ENCODE data around the gene KRT31.

The KRT31 gene

DNA sequence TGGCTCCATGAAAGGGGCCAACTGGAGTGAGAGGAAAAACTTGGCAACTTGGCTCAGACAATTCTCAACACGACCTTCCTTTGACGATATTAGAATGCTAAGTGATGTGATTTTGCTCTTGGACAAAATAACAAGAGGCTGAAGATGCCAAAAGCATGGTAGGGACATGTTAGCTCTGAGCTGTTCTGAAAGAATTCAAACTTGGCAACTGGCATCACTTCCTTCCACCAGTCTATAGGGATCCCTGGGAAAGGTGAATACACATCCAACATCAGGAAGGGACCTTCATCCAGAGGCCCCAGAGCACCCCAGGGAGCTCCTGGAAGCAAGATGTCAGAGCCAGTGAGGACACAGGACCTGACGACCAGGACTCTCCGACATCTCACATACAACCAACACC lies 22.7 kb upstream of the KRT31 start:
- ChIA-PET CTCF (interaction anchor here (1.0 to 1.2 kb wide), 2 partner anchors 13 to 129 kb away, joined by 4 read pairs; no protein-coding TSS in a partner anchor), POLR2A (no interaction called here)
- H3K4me3 ChIP-seq (ENCODE audit: low read depth, low read length) = no peak overlapping the region
- no peak for DNase-seq (ENCODE audit: low read depth, low spot score)
- TF ChIP-seq, protein P1, sequence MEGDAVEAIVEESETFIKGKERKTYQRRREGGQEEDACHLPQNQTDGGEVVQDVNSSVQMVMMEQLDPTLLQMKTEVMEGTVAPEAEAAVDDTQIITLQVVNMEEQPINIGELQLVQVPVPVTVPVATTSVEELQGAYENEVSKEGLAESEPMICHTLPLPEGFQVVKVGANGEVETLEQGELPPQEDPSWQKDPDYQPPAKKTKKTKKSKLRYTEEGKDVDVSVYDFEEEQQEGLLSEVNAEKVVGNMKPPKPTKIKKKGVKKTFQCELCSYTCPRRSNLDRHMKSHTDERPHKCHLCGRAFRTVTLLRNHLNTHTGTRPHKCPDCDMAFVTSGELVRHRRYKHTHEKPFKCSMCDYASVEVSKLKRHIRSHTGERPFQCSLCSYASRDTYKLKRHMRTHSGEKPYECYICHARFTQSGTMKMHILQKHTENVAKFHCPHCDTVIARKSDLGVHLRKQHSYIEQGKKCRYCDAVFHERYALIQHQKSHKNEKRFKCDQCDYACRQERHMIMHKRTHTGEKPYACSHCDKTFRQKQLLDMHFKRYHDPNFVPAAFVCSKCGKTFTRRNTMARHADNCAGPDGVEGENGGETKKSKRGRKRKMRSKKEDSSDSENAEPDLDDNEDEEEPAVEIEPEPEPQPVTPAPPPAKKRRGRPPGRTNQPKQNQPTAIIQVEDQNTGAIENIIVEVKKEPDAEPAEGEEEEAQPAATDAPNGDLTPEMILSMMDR (IDR thresholded peaks at IDR 0.05; ENCODE audit: insufficient read depth, low read length, missing control alignments) = no peak

DNA sequence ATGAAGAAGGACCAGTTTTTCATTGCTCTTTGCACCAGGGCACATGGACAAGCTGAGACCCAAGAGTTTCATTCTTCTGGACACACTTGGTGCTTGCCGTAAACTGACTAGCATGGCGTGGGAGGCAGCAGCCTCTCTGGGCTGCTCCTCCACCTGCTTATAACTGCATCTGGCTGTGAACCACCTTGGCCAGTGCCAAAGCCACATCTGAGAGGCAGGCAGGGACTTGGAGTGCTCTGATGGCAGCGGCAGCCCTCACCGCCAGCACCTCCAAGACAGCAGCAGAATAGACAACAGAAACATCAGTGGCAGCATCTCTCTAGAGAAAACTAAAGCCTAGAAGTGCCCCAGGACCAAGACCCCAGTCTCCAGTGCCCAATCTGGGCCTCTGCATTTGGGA lies 22.3 kb upstream of the KRT31 start:
- ChIA-PET CTCF (interaction anchor here (1.0 kb wide), 1 partner anchor 129 kb away, joined by 4 read pairs; no protein-coding TSS in a partner anchor), POLR2A (no interaction called here)
- H3K4me3 ChIP-seq (ENCODE audit: low read depth, low read length) = no peak overlapping the region
- no peak for DNase-seq (ENCODE audit: low read depth, low spot score)
- TF ChIP-seq, protein P1 (IDR thresholded peaks at IDR 0.05; ENCODE audit: insufficient read depth, low read length, missing control alignments) = no peak

DNA sequence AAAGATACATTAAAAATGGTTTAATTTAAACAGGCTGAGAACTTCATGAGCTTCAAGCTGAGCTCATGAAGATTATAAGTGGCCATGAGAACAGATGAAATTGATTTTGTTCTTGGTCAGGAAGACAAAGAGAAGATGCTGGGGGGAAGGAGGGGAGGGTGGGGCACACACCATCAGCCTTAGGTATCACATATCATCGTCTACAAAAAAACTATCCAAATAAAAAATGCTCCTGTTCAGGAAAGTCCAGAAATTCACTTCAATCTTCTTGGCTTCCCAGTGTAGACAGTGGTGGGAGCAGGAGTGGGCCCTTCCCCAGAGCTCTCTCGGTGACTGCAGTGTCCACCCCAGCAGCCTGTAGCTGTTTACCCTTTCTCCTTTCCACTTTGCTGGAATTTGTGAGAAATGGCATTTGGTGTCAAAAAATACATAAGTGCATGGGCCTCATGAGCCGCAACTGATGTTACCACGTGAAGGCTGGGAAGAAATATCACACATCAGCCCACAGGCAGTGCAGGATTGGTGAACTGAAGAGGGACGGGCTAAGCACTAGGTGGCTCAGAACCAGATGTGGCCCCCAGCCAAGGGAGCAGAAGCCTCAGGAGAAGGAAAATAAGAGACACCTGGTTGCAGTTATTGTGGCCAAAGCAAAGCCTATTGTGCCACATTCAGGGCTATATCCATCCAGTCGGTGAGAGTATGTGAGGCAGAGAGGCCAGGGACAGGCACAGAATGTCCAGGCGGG lies 20.9 kb upstream of the KRT31 start:
- TF ChIP-seq, protein P1 (IDR thresholded peaks at IDR 0.05; ENCODE audit: insufficient read depth, low read length, missing control alignments) = no peak
- H3K4me3 ChIP-seq (ENCODE audit: low read depth, low read length) = no peak overlapping the region
- no peak for DNase-seq (ENCODE audit: low read depth, low spot score)
- CTCF ChIA-PET = interaction anchor here (0.7 to 1.5 kb wide), 8 partner anchors 9 to 1053 kb away, joined by 3 to 10 read pairs (median 4); no protein-coding TSS in a partner anchor
- POLR2A ChIA-PET = interaction anchor here (0.8 kb wide), 1 partner anchor 270 kb away, joined by 5 read pairs; no protein-coding TSS in a partner anchor

DNA sequence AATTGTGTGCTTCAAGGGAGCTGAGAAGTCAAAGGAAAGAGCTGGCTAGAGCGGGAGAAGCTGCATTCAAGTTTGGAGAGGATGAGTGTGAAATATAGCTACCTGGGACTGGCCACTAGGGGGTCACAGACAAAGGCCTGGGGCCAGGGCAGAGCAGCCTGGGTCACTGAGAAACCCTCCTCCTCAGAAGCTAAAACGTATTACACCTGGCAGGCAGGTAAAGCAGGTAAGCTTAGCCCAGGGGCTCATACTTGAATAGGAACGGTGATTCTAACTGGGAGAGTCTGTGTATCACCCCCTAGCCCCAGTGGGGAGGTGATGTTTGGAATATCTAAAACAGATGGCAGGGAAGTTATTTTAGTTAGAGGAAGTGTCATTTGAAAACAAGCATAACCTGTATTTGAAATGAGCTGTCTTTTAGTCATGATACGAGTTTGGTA lies 20.2 kb upstream of the KRT31 start:
- TF ChIP-seq, protein P1 (IDR thresholded peaks at IDR 0.05; ENCODE audit: insufficient read depth, low read length, missing control alignments) = peak; percentile 9
- POLR2A ChIA-PET = interaction anchor here (0.8 kb wide), 1 partner anchor 271 kb away, joined by 5 read pairs; no protein-coding TSS in a partner anchor
- CTCF ChIA-PET = interaction anchor here (0.7 to 1.5 kb wide), 8 partner anchors 9 to 1053 kb away, joined by 3 to 10 read pairs (median 4); no protein-coding TSS in a partner anchor
- DNase-seq (ENCODE audit: low read depth, low spot score) = no peak
- no peak overlapping the region for H3K4me3 ChIP-seq (ENCODE audit: low read depth, low read length)

DNA sequence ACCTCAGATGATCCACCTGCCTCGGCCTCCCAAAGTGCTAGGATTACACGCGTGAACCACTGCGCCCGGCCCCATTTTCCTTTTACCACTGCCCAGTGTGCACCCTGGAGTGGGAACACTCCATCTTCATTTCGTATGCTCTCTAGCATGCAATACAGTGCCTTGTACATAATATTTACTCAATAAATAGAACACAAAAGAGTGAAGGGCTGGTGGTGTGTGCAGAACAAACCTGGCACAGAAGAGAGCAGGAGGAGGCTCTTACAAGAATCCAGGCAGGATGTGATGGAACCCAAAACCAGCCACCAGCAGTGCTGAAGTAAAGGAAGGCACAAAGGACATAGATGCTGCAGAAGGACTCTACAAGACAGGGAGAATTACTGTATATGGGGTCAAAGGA lies 19.7 kb upstream of the KRT31 start:
- ChIA-PET POLR2A (interaction anchor here (0.8 kb wide), 1 partner anchor 271 kb away, joined by 5 read pairs; no protein-coding TSS in a partner anchor), CTCF (interaction anchor here (1.1 to 1.5 kb wide), 6 partner anchors 10 to 231 kb away, joined by 3 to 10 read pairs (median 4); no protein-coding TSS in a partner anchor)
- TF ChIP-seq, protein P1 (IDR thresholded peaks at IDR 0.05; ENCODE audit: insufficient read depth, low read length, missing control alignments) = no peak
- no peak for DNase-seq (ENCODE audit: low read depth, low spot score)
- no peak overlapping the region for H3K4me3 ChIP-seq (ENCODE audit: low read depth, low read length)

DNA sequence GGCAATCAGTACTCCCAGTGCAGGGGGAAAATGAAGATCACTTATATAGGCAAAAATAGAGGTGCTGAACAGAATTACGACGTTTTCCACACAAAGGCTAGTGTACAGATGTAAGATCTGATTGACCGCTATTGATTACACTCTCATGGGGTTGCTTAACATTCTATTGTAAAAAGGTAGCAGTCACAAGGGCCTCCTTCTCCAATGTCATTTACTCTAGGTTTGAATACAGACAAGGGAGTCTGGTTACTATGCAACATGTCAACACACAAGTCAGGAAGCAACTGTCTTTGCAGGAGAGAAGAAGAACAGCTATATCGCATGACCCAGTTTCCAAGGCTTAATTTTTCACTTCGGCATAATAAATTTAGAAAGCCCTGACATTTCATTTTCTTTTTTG lies 19.1 kb upstream of the KRT31 start:
- ChIA-PET POLR2A (interaction anchor here (0.6 to 1.2 kb wide), 2 partner anchors 12 to 594 kb away, joined by 3 to 4 read pairs; partner anchors contain the start of gene KRT10), CTCF (interaction anchor here (0.8 to 1.3 kb wide), 5 partner anchors 13 to 232 kb away, joined by 3 to 6 read pairs (median 3); partner anchors contain the start of gene KRT34)
- TF ChIP-seq, protein P1 (IDR thresholded peaks at IDR 0.05; ENCODE audit: insufficient read depth, low read length, missing control alignments) = no peak
- no peak overlapping the region for H3K4me3 ChIP-seq (ENCODE audit: low read depth, low read length)
- DNase-seq (ENCODE audit: low read depth, low spot score) = no peak
